OCI-LY7 (cell line): ENCODE measurements around the gene TTC7B.

Experiments
- CTCF ChIP-seq: fragments of 200-600 bp; sonication (generic); conservative IDR thresholded peaks from 2 replicates; pipeline ENCODE4 v1.5.1; 2014; ENCODE audit warnings: mild to moderate bottlenecking, antibody characterized with exemption, low read length, moderate library complexity, mixed read lengths
- EZH2phosphoT487 ChIP-seq: fragments of 200-600 bp; sonication (generic); IDR thresholded peaks from 2 replicates; pipeline ENCODE4 v1.6.1; 2018; ENCODE audit warnings: low read depth, borderline replicate concordance, mild to moderate bottlenecking, mixed run types, antibody characterized with exemption, low read length, moderate library complexity, mixed read lengths

GRCh38 chr14:90675399-90675798, 140.8 kb downstream of the TTC7B start:
- TF ChIP-seq CTCF: no peak
- TF ChIP-seq EZH2phosphoT487: no peak
